Cardiac ventricle fibroblast (primary cell): ENCODE measurements around the gene RHEBL1. TPM values are rescaled to one million over a fixed set of nuclear protein-coding genes. Genes with fewer than 3 reads are reported as not detected.

ENCODE experiments used
- total RNA-seq: library from RNA; depleted of rRNA; stranded (reverse); fragments of >200 nt; gene quantifications from 2 replicates; pipeline ENCODE4 v1.2.3, GENCODE V29; 2015

RHEBL1 gene
- total RNA-seq = 0.20 TPM in 1 of 2 replicates, not detected in the other

DNA sequence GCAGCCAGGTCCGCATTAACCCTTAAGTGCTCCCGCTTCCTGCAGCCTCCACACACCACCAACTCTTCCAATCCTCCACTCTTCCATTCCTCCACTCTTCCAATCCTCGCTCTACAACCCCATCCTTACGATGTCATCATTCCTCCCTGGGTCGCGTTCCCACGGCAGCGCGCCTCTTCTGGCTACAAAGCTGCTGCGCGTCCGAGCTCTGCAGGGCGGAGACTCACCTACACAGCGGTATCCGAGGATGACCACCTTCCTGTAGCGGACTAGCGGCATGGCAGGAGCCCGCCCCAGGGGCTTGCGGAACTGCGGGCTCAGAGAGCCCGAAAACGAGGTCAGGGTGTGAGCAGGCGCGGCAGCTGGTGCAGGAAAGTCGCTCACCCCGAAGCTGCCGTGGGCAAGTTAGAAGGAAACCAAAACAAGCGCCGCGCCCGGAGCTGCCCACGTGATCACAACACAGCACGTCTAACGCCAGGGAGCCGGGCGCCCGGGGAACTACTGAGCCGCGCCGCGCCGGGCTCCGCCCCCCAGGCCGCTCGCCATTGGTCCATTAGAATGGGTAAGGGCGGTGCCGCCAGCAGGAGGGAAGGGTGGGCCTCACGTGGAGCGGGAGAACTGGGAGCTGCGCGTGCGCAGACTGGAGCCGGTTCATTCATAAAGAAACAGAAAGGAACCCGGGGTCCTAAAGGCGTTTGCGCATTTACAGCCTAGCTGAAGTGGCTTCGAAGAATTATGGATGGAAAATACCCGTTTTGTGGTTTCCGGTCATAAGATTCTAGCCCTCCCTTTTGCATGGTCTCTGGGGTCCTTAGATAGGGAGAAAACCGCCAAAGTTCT, at the start of gene RHEBL1:
RHEBL1 (minus strand) TSS at position 473 of the 840 bp plus-strand sequence; CDS start at position 279, 194 bp downstream.

DNA sequence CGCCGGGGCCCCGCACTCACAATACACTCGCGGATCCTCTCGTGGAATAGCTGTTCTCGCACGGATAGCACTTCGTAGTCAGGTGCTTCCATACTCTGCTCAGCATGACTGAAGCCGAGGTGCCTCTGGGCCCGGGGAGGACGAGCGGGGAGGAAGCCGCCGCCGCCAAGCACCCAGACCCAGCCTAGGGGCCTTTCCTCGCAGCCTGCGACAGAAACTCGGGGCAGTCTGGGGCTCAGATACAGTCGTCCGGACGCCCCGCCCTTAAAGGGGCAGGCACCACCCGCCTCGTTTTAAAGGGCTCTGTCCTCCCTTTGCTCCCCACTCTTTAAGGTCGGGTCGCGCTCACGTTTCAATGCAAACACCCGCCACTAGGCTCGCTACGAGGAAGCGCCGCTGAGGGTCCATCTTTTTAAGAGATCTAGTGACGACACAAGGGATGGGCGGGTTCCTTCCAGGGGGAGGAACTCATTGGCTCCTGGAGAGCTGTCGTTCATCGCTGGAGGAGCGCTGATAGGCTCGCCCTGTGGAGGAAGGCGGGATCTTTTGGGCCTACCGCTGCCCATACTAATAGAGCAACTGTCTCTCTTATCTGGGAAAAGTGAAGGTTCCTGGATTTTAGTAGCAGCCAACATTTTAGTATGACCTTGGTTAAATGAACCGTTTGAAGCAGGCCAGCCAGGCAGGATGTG, 40.8 kb upstream of the RHEBL1 start, which contains the start of gene LMBR1L:
LMBR1L (minus strand) TSS at position 384 of the 692 bp plus-strand sequence; CDS start at position 92, 292 bp downstream.

DNA sequence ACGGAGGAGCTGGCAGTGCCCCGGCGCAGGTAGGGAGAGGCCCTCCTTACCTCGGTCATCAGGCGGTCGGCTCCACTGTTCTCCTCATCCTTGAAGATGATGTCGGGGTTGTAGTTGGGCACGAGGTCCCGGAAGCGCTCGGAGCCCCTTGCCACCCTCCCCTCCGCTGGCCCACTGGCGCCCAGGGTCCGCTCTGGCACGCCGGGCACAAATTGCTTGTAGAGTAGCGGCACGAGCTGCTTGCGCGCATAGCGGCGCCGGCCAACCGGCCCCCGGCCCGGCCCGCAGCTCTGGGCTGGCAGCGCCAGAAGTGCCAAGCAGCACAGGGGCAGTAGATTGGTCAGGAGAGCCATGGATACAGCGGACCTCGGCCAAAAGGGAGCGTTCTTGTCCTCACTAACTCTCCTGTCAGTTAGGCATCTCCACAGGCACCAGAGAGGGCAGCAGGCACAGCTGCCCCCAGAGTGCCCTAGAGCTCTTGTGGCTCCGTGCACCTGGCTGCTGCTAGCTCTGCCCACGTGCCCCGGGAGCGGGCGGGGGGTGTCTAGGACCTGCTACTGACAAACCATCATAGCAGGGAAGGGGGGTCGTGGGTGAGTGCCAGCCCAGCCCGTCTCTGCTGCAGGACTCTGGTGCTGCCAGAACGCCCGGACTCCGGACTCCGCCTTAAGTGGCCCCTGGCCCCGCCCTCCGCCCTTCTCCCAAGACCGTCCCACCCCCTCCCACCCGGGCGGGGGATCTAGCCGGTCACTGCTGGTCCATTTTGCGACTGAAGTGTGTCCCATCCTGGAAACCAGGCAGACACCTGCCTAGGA, 24.6 kb upstream of the RHEBL1 start, which contains the start of gene DHH:
DHH (minus strand) TSS at position 642 of the 815 bp plus-strand sequence; CDS start at position 353, 289 bp downstream.

GRCh38 chr12:49060237-49061156, 9.3 kb downstream of the RHEBL1 start, which contains the start of gene KMT2D:
Gene KMT2D, minus strand, starts transcription at chr12:49060794. Its CDS starts 5,470 bp downstream, at chr12:49055324.

DNA sequence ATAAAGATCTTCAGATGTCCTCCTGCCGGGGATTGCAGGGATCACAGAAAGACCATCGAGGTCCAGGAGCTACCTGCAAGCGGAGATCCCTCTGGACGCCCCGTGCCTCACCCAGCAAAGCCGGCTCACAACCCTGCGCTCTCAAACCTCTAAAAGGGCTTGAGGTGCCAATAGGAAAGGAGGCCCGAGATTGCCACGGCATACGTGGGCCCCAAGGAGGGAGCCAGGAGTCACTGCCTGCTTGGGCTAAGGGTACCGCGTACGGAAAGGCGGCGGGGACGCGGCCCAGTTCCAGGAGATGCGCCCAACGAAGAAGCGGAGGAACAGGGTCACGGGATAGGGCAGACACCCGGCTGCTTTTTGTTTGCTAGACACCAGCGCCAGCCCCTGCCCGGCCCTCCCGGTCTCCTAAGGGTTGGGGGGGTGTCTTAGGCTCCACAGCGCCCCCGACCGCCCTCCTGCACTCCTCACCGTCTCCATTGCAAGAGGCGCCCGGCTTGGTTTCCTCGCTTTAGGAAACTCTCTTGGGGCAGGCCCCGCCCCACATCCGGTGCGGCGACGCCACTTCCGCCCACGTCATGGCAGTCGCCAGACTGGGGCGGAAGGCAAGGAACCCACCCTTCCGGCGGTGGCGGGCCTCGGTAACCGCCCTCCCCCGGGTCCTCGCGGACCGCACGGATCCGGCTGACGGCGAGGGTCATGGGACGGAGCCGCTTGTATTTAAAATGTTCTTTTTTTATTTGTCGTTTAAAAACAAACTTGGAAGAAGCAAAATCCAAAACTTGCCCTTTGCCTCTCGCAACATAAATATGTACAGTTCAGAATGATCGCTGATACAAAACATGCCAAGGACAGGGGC, 51.3 kb downstream of the RHEBL1 start, which contains the start of gene PRKAG1:
PRKAG1 (minus strand) TSS at position 516 of the 859 bp plus-strand sequence; CDS start at position 480, 36 bp downstream.

Other genes with a start within 250 kb of the RHEBL1 start
- 37.1 and 37.6 TPM in 2 replicates for gene DDX23, start 217.8 kb downstream of the RHEBL1 start, total RNA-seq
- gene RND1, start 204.1 kb downstream of the RHEBL1 start, total RNA-seq = 0.39 TPM in 1 of 2 replicates, not detected in the other
- gene FKBP11, start 144.5 kb downstream of the RHEBL1 start, total RNA-seq = 69.3 and 74.1 TPM in 2 replicates
- 45.7 and 82.1 TPM in 2 replicates for gene ARF3, start 112.5 kb downstream of the RHEBL1 start, total RNA-seq
- gene WNT10B, start 98.2 kb downstream of the RHEBL1 start, total RNA-seq = 0.75 TPM in 1 of 2 replicates, not detected in the other
- gene WNT1, start 91.7 kb downstream of the RHEBL1 start, total RNA-seq = not detected in 2 replicates
- 0.05 TPM in 1 of 2 replicates, not detected in the other for gene DDN, start 70.6 kb downstream of the RHEBL1 start, total RNA-seq
- 71.5 and 71.6 TPM in 2 replicates for gene PRKAG1, start 51.2 kb downstream of the RHEBL1 start, total RNA-seq
- 41.7 and 57.0 TPM in 2 replicates for gene KMT2D, start 9.2 kb downstream of the RHEBL1 start, total RNA-seq
- gene DHH, start 24.8 kb upstream of the RHEBL1 start, total RNA-seq = not detected in 2 replicates
- 18.1 and 23.3 TPM in 2 replicates for gene LMBR1L, start 40.9 kb upstream of the RHEBL1 start, total RNA-seq
- 289 and 345 TPM in 2 replicates for gene TUBA1B, start 61.4 kb upstream of the RHEBL1 start, total RNA-seq
- gene TUBA1A, start 119.1 kb upstream of the RHEBL1 start, total RNA-seq = 117 and 120 TPM in 2 replicates
- 117 and 150 TPM in 2 replicates for gene TUBA1C, start 195.1 kb upstream of the RHEBL1 start, total RNA-seq
- gene PRPH, start 225.2 kb upstream of the RHEBL1 start, total RNA-seq = 0.73 TPM in 1 of 2 replicates, not detected in the other